OCI-LY1 (cell line): ENCODE data around the gene KRTAP3-2.

Source experiments
- H2AFZ ChIP-seq: fragments of 200-600 bp; sonication (generic), shearing (Covaris generic); 2 replicates; pipeline ENCODE4 v1.6.0; 2014; ENCODE audit warnings: antibody characterized with exemption, mild to moderate bottlenecking, low read length
- H3F3A ChIP-seq: fragments of 200-600 bp; sonication (generic), shearing (Covaris generic); 2 replicates; pipeline ENCODE4 v1.6.0; 2014; ENCODE audit warnings: mild to moderate bottlenecking, antibody characterized with exemption, low read length, moderate library complexity; ENCODE audit not compliant: insufficient read depth
- H3K27ac ChIP-seq: fragments of 200-600 bp; sonication (generic); 2 replicates; pipeline ENCODE4 v1.5.1; 2014; ENCODE audit warnings: low read length, mixed run types, mild to moderate bottlenecking, low read depth; ENCODE audit not compliant: poor library complexity, severe bottlenecking
- H3K27me3 ChIP-seq: fragments of 200-600 bp; sonication (generic); 2 replicates; pipeline ENCODE4 v1.6.0; 2014; ENCODE audit warnings: antibody characterized with exemption, mild to moderate bottlenecking, low read length, moderate library complexity; ENCODE audit not compliant: insufficient read depth
- H3K36me3 ChIP-seq: fragments of 200-600 bp; sonication (generic); 2 replicates; pipeline ENCODE4 v1.6.1; 2014; ENCODE audit warnings: mild to moderate bottlenecking, antibody characterized with exemption, low read length, moderate library complexity, mixed read lengths; ENCODE audit not compliant: insufficient read depth
- H3K4me1 ChIP-seq: fragments of 200-600 bp; sonication (generic); 2 replicates; pipeline ENCODE4 v1.5.1; 2014; ENCODE audit warnings: mild to moderate bottlenecking, low read length, moderate library complexity; ENCODE audit not compliant: insufficient read depth, severe bottlenecking
- H3K4me2 ChIP-seq: fragments of 200-600 bp; sonication (generic), shearing (Covaris generic); 2 replicates; pipeline ENCODE4 v1.6.1; 2014; ENCODE audit warnings: low read length
- H3K4me3 ChIP-seq: fragments of 200-600 bp; sonication (generic); 2 replicates; pipeline ENCODE4 v1.5.1; 2014; ENCODE audit warnings: low read length, low read depth, mild to moderate bottlenecking, mixed read lengths; ENCODE audit not compliant: poor library complexity, severe bottlenecking
- H3K79me2 ChIP-seq: fragments of 200-600 bp; shearing (Covaris generic); 2 replicates; pipeline ENCODE4 v1.6.1; 2016; ENCODE audit warnings: mixed run types, low read length, mixed read lengths; ENCODE audit not compliant: insufficient read depth
- H3K9ac ChIP-seq: fragments of 200-600 bp; sonication (generic), shearing (Covaris generic); 2 replicates; pipeline ENCODE4 v1.6.1; 2014; ENCODE audit warnings: mild to moderate bottlenecking, low read length, mixed read lengths
- H3K9me2 ChIP-seq: fragments of 200-600 bp; sonication (generic), shearing (Covaris generic); 2 replicates; pipeline ENCODE4 v1.6.1; 2014; ENCODE audit warnings: low read depth, mild to moderate bottlenecking, low read length, mixed read lengths
- H3K9me3 ChIP-seq: fragments of 200-600 bp; shearing (Covaris generic); 2 replicates; pipeline ENCODE4 v1.6.1; 2014; ENCODE audit warnings: low read length, mixed read lengths
- H4K20me1 ChIP-seq: fragments of 200-600 bp; sonication (generic), shearing (Covaris generic); 2 replicates; pipeline ENCODE4 v1.6.0; 2016; ENCODE audit warnings: mild to moderate bottlenecking, low read length; ENCODE audit not compliant: insufficient read depth
- EZH2 ChIP-seq: fragments of 200-600 bp; sonication (generic), shearing (Covaris generic); IDR thresholded peaks from 2 replicates; pipeline ENCODE4 v1.8.0; 2017; ENCODE audit warnings: borderline replicate concordance, mixed run types, mild to moderate bottlenecking, antibody characterized with exemption, low read length, moderate library complexity, mixed read lengths
- TF ChIP-seq, protein P1 (sequence below): fragments of 200-600 bp; sonication (generic), shearing (Covaris generic); IDR thresholded peaks from 2 replicates; pipeline ENCODE4 v1.5.1; 2017; ENCODE audit warnings: mild to moderate bottlenecking, antibody characterized with exemption, low read length, moderate library complexity, mixed read lengths

Gene KRTAP3-2

DNA sequence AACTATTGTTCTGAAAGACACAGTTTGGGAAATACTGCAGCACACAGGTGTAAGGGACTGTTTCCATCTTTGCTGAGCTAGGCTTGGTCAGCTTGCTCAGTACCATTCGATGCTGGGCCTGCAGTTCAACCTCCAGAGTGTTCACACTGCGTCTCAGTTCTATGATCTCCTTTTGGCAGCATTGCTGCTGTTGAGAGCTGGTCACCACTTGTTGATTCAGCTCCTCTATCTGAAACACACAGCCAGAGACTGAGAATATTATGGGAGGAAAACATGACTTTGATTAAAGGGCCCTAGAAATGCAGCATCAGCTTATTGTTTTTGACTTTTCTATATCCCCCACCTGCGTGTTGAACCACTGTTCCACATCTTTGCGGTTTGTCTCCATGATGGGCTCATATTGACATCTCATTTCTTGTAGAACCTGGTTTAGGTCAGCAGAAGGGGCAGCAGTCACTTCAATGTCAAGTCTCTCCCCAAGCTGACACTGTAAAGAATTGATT is 37.6 kb downstream of the KRTAP3-2 start:
- H4K20me1 ChIP-seq = no peaks in the 10 kb centered on the region

DNA sequence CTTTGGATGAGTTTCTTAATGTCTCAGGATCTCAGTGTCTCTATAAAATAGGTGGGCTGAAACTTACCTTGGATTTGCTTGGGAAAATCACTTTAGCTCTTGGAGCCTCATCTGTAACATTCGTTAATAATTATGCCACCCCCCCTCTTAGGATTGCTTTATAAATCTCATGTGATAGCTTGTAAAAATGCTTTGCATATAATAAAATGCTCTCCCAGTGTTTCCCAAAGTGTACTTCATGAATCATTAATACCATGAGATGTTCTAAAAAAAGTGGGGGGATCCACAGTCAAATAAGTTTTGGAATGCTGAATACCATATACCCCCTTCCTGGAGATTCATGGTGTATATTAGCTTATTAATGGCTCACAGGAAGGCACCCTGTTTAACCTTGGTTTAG is 38.1 kb downstream of the KRTAP3-2 start:
- no peak overlapping the region for H3K4me2 ChIP-seq
- H4K20me1 ChIP-seq = no peaks in the 10 kb centered on the region
- H3K4me1 ChIP-seq = no peaks in the 10 kb centered on the region
- no peak for TF ChIP-seq EZH2
- TF ChIP-seq, protein P1, sequence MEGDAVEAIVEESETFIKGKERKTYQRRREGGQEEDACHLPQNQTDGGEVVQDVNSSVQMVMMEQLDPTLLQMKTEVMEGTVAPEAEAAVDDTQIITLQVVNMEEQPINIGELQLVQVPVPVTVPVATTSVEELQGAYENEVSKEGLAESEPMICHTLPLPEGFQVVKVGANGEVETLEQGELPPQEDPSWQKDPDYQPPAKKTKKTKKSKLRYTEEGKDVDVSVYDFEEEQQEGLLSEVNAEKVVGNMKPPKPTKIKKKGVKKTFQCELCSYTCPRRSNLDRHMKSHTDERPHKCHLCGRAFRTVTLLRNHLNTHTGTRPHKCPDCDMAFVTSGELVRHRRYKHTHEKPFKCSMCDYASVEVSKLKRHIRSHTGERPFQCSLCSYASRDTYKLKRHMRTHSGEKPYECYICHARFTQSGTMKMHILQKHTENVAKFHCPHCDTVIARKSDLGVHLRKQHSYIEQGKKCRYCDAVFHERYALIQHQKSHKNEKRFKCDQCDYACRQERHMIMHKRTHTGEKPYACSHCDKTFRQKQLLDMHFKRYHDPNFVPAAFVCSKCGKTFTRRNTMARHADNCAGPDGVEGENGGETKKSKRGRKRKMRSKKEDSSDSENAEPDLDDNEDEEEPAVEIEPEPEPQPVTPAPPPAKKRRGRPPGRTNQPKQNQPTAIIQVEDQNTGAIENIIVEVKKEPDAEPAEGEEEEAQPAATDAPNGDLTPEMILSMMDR = no peak
- H3K27ac ChIP-seq = no peak overlapping the region
- no peaks in the 10 kb centered on the region for H3K27me3 ChIP-seq
- H3F3A ChIP-seq = no peaks in the 10 kb centered on the region
- no peak overlapping the region for H3K9ac ChIP-seq
- no peak overlapping the region for H2AFZ ChIP-seq
- no peaks in the 10 kb centered on the region for H3K9me2 ChIP-seq
- no peaks in the 10 kb centered on the region for H3K79me2 ChIP-seq
- no peaks in the 10 kb centered on the region for H3K9me3 ChIP-seq
- H3K4me3 ChIP-seq = no peak overlapping the region
- no peaks in the 10 kb centered on the region for H3K36me3 ChIP-seq

More for the DNA sequence above, 37.6 kb downstream of the KRTAP3-2 start:
- no peaks in the 10 kb centered on the region for H3K27me3 ChIP-seq
- H3K9me2 ChIP-seq = no peaks in the 10 kb centered on the region
- H3K36me3 ChIP-seq = no peaks in the 10 kb centered on the region
- no peak overlapping the region for H3K27ac ChIP-seq
- H3F3A ChIP-seq = no peaks in the 10 kb centered on the region
- H3K9me3 ChIP-seq = no peaks in the 10 kb centered on the region
- H3K79me2 ChIP-seq = no peaks in the 10 kb centered on the region
- H3K9ac ChIP-seq = no peak overlapping the region
- H3K4me2 ChIP-seq = no peak overlapping the region
- no peaks in the 10 kb centered on the region for H3K4me1 ChIP-seq
- no peak overlapping the region for H3K4me3 ChIP-seq
- no peak for TF ChIP-seq EZH2
- TF ChIP-seq, protein P1 = no peak
- no peak overlapping the region for H2AFZ ChIP-seq

DNA sequence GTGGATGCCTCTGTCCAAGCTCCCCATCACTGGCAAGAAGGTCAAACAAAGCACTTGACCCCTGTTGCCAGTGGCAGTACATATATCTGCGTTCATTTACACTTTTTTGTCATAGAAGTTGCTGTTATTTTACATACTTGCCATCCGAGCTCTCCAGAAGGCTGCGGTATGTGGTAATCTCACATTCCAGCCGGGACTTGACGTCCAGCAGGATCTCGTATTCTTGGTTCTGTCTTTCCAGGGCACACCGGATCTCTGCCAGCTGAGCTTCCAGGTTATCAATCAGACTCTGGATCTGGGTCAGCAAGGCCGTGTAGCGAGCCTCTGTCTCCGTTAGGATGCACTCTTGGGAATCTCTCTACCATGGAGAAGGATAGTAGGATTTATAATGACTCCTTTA is 39.6 kb downstream of the KRTAP3-2 start:
- Histone ChIP-seq H2AFZ (no peak overlapping the region), H3K4me2 (no peak overlapping the region)

More for the DNA sequence above, 39.6 kb downstream of the KRTAP3-2 start:
- Histone ChIP-seq H4K20me1 (no peaks in the 10 kb centered on the region), H3K9me3 (no peaks in the 10 kb centered on the region), H3K27ac (no peak overlapping the region), H3K27me3 (no peaks in the 10 kb centered on the region), H3K36me3 (no peaks in the 10 kb centered on the region), H3K4me3 (no peak overlapping the region), H3K9ac (no peak overlapping the region), H3F3A (no peaks in the 10 kb centered on the region), H3K79me2 (no peaks in the 10 kb centered on the region), H3K9me2 (no peaks in the 10 kb centered on the region), H3K4me1 (no peaks in the 10 kb centered on the region)
- TF ChIP-seq, protein P1 = no peak
- no peak for TF ChIP-seq EZH2
